Stomach (tissue), 9 donors: ENCODE measurements around the gene ILRUN. TPM values are rescaled to one million over a fixed set of nuclear protein-coding genes. Genes with fewer than 3 reads are reported as not detected.
"Not testable (repeated sequence)": the region's sequence is repeated elsewhere in the genome, so short reads cannot be mapped to it uniquely, and the experiment has no call there.

Experiments used
- DNase-seq, 2 donors: peaks; one replicate each; pipeline versions ENCODE4 v3.0.0 to v3.0.0-alpha.2; 2013 to 2019
- H3K27ac ChIP-seq, 5 donors: fragments of 200-600 bp in 4 of 5; sonication (generic) in 4 of 5; one replicate each; pipeline ENCODE4 v1.5.1; 2013 to 2019; ENCODE audit warnings: mild to moderate bottlenecking in 1 of 5, moderate library complexity in 1 of 5
- H3K27me3 ChIP-seq, 3 donors: fragments of 200-600 bp; sonication (generic); one replicate each; pipeline ENCODE4 v1.5.1; 2017 to 2019; ENCODE audit warnings: mixed run types in 1 of 3
- H3K36me3 ChIP-seq, 4 donors: fragments of 200-600 bp; sonication (generic); 1 replicate in 3 of 4; 2 replicates in 1 of 4; pipeline ENCODE4 v1.5.1; 2016 to 2019
- H3K4me1 ChIP-seq, 4 donors: fragments of 200-600 bp; sonication (generic); one replicate each; pipeline ENCODE4 v1.5.1; 2016 to 2019
- H3K4me3 ChIP-seq, 4 donors: fragments of 200-600 bp; sonication (generic) in 3 of 4; one replicate each; pipeline ENCODE4 v1.5.1; 2016 to 2019; ENCODE audit warnings: mild to moderate bottlenecking in 1 of 4
- H3K9me3 ChIP-seq, 4 donors: fragments of 200-600 bp; sonication (generic); one replicate each; pipeline ENCODE4 v1.5.1; 2016 to 2019
- EP300 ChIP-seq: sonication (generic); formaldehyde crosslinking; IDR thresholded peaks from one replicate; pipeline ENCODE4 v1.6.1; 2017; ENCODE audit warnings: antibody characterized with exemption
- POLR2A ChIP-seq, 4 donors: fragments of 450-650 bp; IDR thresholded peaks; one replicate each; pipeline ENCODE4 v1.6.1; 2016; ENCODE audit warnings: antibody characterized with exemption in 4 of 4, control low read depth in 2 of 4, mild to moderate bottlenecking in 1 of 4, moderate library complexity in 1 of 4
- POLR2AphosphoS5 ChIP-seq, 3 donors: sonication (generic); formaldehyde crosslinking; IDR thresholded peaks; one replicate each; pipeline ENCODE4 v1.6.1; 2016; ENCODE audit warnings: antibody characterized with exemption in 3 of 3
- WGBS, 5 donors: extraction: QIAGEN DNeasy Blood & Tissue Kit in 3 of 5; methylation state at CpG; one replicate each; pipeline versions ENCODE4 v1.1.5 to v1.1.7; 2013 to 2018; 5-methylcytosine and 5-hydroxymethylcytosine counted together
- intact Hi-C: fragments of 100-400 bp; cut with DNase I; formaldehyde crosslinking; loops from one replicate; pipeline ENCODE4 v1.15.1; 2023; ENCODE audit warnings: low total_unique reads
- polyA plus RNA-seq, 3 donors: library from polyadenylated mRNA; stranded (reverse); fragments of 200-250 nt; gene quantifications; one replicate each; pipeline ENCODE4 v1.2.3, GENCODE V29; 2013
- total RNA-seq, 5 donors: library from RNA; depleted of rRNA; stranded (reverse); fragments of >200 nt; gene quantifications; one replicate each; pipeline versions ENCODE4 v1.1.0 to v1.2.3, GENCODE V29; 2014 to 2016
- TF ChIP-seq, protein P1 (sequence below), 7 experiments: fragments of 450-650 bp in 4 of 7; fragments of 200-600 bp in 3 of 7; sonication (generic) in 3 of 7; IDR thresholded peaks; one replicate each; pipeline ENCODE4 v1.5.1; 2016 to 2019; ENCODE audit warnings: antibody characterized with exemption in 7 of 7, control low read depth in 2 of 7, mild to moderate bottlenecking in 1 of 7
- donor health status: healthy with polysubstance abuse.
- donor health status: Bipolar disorder and iron deficiency.
- donor health status: healthy.

The ILRUN gene
- total and polyA plus RNA-seq, 8 donors, result 27.0 to 89.3 (median 43.6) TPM

DNA sequence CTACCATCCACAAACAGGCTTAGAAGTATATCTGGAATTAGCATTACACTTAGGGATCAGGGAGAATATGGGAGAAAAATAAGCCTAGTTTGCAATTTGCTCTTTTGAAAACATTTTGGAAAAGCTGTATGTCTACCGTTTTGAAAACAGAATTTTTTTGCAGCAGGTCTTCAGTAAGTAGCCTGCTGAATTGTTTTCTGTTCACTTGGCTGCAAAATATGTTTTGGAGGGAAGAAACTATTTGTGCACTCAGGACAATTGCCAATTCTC lies 39.6 kb downstream of the ILRUN start:
- Histone ChIP-seq H3K27me3 (no peaks in the 10 kb centered on the region), H3K4me1 (peaks cover 34 to 52% (median 42%) of the 10 kb centered on the region in 4 donors), H3K9me3 (no peaks in the 10 kb centered on the region), H3K27ac (peak overlapping the region; percentile 85 to 92 (median 89)), H3K4me3 (peak overlapping the region; percentile 31 to 42 (median 34)), H3K36me3 (peaks cover 0 to 16% (median 10%) of the 10 kb centered on the region in 4 donors)
- 0 to 11% (median 5%) methylated on average over 1 of the region's 1 CpG for WGBS, 5 donors
- TF ChIP-seq EP300 (no peak), POLR2A (IDR thresholded peaks at IDR 0.05) (no peak), POLR2AphosphoS5 (IDR thresholded peaks at IDR 0.05) (no peak)
- TF ChIP-seq, protein P1, sequence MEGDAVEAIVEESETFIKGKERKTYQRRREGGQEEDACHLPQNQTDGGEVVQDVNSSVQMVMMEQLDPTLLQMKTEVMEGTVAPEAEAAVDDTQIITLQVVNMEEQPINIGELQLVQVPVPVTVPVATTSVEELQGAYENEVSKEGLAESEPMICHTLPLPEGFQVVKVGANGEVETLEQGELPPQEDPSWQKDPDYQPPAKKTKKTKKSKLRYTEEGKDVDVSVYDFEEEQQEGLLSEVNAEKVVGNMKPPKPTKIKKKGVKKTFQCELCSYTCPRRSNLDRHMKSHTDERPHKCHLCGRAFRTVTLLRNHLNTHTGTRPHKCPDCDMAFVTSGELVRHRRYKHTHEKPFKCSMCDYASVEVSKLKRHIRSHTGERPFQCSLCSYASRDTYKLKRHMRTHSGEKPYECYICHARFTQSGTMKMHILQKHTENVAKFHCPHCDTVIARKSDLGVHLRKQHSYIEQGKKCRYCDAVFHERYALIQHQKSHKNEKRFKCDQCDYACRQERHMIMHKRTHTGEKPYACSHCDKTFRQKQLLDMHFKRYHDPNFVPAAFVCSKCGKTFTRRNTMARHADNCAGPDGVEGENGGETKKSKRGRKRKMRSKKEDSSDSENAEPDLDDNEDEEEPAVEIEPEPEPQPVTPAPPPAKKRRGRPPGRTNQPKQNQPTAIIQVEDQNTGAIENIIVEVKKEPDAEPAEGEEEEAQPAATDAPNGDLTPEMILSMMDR (IDR thresholded peaks at IDR 0.05), result no peak
- intact Hi-C loops, result no loop called here
- no peak for DNase-seq

DNA sequence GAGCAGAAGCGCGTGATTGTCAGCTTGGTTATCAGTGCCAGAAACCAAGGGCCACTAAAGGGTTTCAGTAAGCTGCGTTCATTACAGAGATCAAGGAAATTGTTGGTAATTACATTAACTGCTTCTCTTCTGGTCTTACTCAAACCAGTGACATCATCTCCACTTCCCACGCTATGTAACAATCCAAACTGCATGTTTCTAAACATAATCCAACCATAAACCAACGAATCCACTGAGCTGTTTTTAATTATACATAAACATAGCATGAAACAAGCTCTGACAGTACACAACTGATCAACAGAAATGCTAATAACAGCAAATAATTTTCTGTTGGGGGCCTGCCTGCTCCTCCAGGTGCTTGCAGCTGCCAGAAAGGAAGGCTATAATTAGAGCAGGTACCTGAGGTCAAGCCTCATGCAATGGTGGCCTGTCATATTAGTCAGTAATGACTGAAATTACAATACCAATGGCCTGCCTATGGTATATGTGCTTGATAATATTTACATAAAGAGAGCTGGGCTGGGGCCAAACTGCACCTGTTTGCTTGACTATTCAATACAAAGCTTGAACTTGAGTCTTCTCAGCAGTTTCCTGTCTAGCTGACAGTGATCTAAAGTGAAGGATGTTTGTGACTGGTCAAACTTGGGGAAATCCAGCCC lies 40.1 kb downstream of the ILRUN start:
- H3K36me3 ChIP-seq, result peaks cover 0 to 16% (median 10%) of the 10 kb centered on the region in 4 donors
- peak; percentile 73 to 78 for DNase-seq
- peak overlapping the region; percentile 85 to 92 (median 89) for H3K27ac ChIP-seq
- intact Hi-C loops, result no loop called here
- TF ChIP-seq POLR2A (IDR thresholded peaks at IDR 0.05) (no peak), POLR2AphosphoS5 (IDR thresholded peaks at IDR 0.05) (peak in 1 of 3 donors; percentile 4)
- peaks cover 34 to 52% (median 42%) of the 10 kb centered on the region in 4 donors for H3K4me1 ChIP-seq
- H3K9me3 ChIP-seq, result no peaks in the 10 kb centered on the region
- 27 to 34% (median 32%) methylated on average over 5 of the region's 5 CpGs for WGBS, 5 donors
- no peaks in the 10 kb centered on the region for H3K27me3 ChIP-seq
- H3K4me3 ChIP-seq, result peak overlapping the region; percentile 31 to 42 (median 34)

DNA sequence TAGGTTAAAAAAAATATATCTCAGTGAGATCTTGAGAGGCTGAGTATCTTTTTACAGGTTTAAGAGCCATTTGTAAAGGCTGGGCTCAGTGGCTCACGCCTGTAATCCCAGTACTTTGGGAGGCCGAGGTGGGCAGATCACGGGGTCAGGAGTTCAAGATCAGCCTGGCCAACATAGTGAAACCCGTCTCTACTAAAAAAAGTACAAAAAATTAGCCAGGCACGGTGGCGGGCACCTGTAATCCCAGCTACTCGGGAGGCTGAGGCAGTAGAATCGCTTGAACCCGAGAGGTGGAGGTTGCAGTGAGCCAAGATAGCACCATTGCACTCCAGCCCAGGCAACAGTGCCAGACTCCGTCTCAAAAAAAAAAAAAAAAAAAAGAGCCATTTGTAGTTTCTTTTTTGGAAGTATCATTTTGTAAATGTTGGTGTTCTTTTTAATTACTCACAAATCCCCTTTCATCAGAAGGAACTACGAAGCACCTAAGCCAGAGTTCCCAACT lies 40.6 kb downstream of the ILRUN start:
- peaks cover 0 to 16% (median 10%) of the 10 kb centered on the region in 4 donors for H3K36me3 ChIP-seq
- H3K27me3 ChIP-seq, DNase-seq, H3K4me3 ChIP-seq, H3K9me3 ChIP-seq, intact Hi-C loops: not testable (repeated sequence)
- 61 to 69% (median 64%) methylated on average over 11 of the region's 11 CpGs for WGBS, 5 donors
- H3K27ac ChIP-seq, result peak overlapping the region; percentile 43 to 92 (median 88)
- H3K4me1 ChIP-seq, result peaks cover 37 to 57% (median 45%) of the 10 kb centered on the region in 4 donors

GRCh38 chr6:34654061-34654710 lies 42.4 kb downstream of the ILRUN start:
- intact Hi-C loops, result no loop called here
- H3K4me1 ChIP-seq, result peaks cover 31 to 62% (median 45%) of the 10 kb centered on the region in 4 donors
- no peak overlapping the region for H3K4me3 ChIP-seq
- no peak for DNase-seq
- H3K36me3 ChIP-seq, result peaks cover 0 to 16% (median 10%) of the 10 kb centered on the region in 4 donors
- H3K9me3 ChIP-seq, result no peaks in the 10 kb centered on the region
- no peaks in the 10 kb centered on the region for H3K27me3 ChIP-seq
- TF ChIP-seq POLR2AphosphoS5 (IDR thresholded peaks at IDR 0.05) (no peak), EP300 (no peak), POLR2A (IDR thresholded peaks at IDR 0.05) (no peak)
- TF ChIP-seq, protein P1 (IDR thresholded peaks at IDR 0.05), result no peak
- WGBS, 5 donors, result 94 to 98% (median 97%) methylated on average over 3 of the region's 3 CpGs
- peak overlapping the region in 2 of 5 donors; percentile 91 to 92 for H3K27ac ChIP-seq

GRCh38 chr6:34652263-34652662 lies 44.3 kb downstream of the ILRUN start:
- H3K9me3 ChIP-seq, result no peaks in the 10 kb centered on the region
- peaks cover 15 to 44% (median 29%) of the 10 kb centered on the region in 4 donors for H3K4me1 ChIP-seq
- no peaks in the 10 kb centered on the region for H3K27me3 ChIP-seq
- intact Hi-C loops, result no loop called here
- H3K27ac ChIP-seq, result no peak overlapping the region
- H3K36me3 ChIP-seq, result peaks cover 0 to 16% (median 10%) of the 10 kb centered on the region in 4 donors
- TF ChIP-seq POLR2A (IDR thresholded peaks at IDR 0.05) (no peak), POLR2AphosphoS5 (IDR thresholded peaks at IDR 0.05) (no peak), EP300 (no peak)
- TF ChIP-seq, protein P1 (IDR thresholded peaks at IDR 0.05), result no peak
- DNase-seq, result no peak
- WGBS, 5 donors, result 97 to 100% (median 98%) methylated on average over 1 of the region's 1 CpG
- H3K4me3 ChIP-seq, result no peak overlapping the region
